Skeletal muscle satellite cell (primary cell): Measurements from ENCODE around the gene MYT1.

Experiments
- H3K27me3 ChIP-seq: 2 replicates; pipeline ENCODE4 v1.7.0; 2013; ENCODE audit warnings: low read length; ENCODE audit not compliant: control insufficient read depth, insufficient read depth
- H3K36me3 ChIP-seq: 2 replicates; pipeline ENCODE4 v1.7.0; 2013; ENCODE audit warnings: mild to moderate bottlenecking, control low read depth, low read length; ENCODE audit not compliant: insufficient read depth
- H3K4me1 ChIP-seq: 2 replicates; pipeline ENCODE4 v1.7.0; 2013; ENCODE audit warnings: low read length; ENCODE audit not compliant: control insufficient read depth, insufficient read depth
- H3K4me2 ChIP-seq: 2 replicates; pipeline ENCODE4 v1.7.0; 2013; ENCODE audit warnings: mild to moderate bottlenecking, low read length
- H3K4me3 ChIP-seq: 2 replicates; pipeline ENCODE4 v1.7.0; 2013; ENCODE audit warnings: low read length
- H3K9ac ChIP-seq: 2 replicates; pipeline ENCODE4 v1.7.0; 2013; ENCODE audit warnings: mild to moderate bottlenecking, low read depth, low read length, moderate library complexity
- H3K9me3 ChIP-seq: replicated peaks from 2 replicates; pipeline ENCODE4 v1.7.0; 2013; ENCODE audit warnings: mild to moderate bottlenecking, control low read depth, low read length

MYT1 gene

GRCh38 chr20:64242797-64243475 is 78.7 kb downstream of the MYT1 start:
- Histone ChIP-seq H3K9ac (no peak overlapping the region), H3K9me3 (no peaks in the 10 kb centered on the region), H3K27me3 (peaks cover 72% of the 10 kb centered on the region), H3K36me3 (no peaks in the 10 kb centered on the region), H3K4me3 (no peak overlapping the region), H3K4me1 (no peaks in the 10 kb centered on the region), H3K4me2 (no peak overlapping the region)

GRCh38 chr20:64244281-64244805 is 80.1 kb downstream of the MYT1 start:
- Histone ChIP-seq H3K36me3 (no peaks in the 10 kb centered on the region), H3K27me3 (peaks cover 69% of the 10 kb centered on the region), H3K4me2 (no peak overlapping the region), H3K9ac (no peak overlapping the region), H3K9me3 (no peaks in the 10 kb centered on the region), H3K4me3 (no peak overlapping the region), H3K4me1 (no peaks in the 10 kb centered on the region)

GRCh38 chr20:64244870-64245603 is 80.8 kb downstream of the MYT1 start:
- Histone ChIP-seq H3K4me2 (no peak overlapping the region), H3K9me3 (no peaks in the 10 kb centered on the region), H3K4me3 (no peak overlapping the region), H3K9ac (no peak overlapping the region), H3K4me1 (no peaks in the 10 kb centered on the region), H3K36me3 (no peaks in the 10 kb centered on the region), H3K27me3 (peaks cover 73% of the 10 kb centered on the region)

GRCh38 chr20:64245746-64246595 is 81.7 kb downstream of the MYT1 start:
- Histone ChIP-seq H3K4me3 (no peak overlapping the region), H3K4me2 (no peak overlapping the region), H3K36me3 (no peaks in the 10 kb centered on the region), H3K27me3 (peaks cover 82% of the 10 kb centered on the region), H3K9me3 (no peaks in the 10 kb centered on the region), H3K4me1 (no peaks in the 10 kb centered on the region), H3K9ac (no peak overlapping the region)

GRCh38 chr20:64246616-64247306 is 82.5 kb downstream of the MYT1 start:
- Histone ChIP-seq H3K4me1 (no peaks in the 10 kb centered on the region), H3K4me2 (no peak overlapping the region), H3K9me3 (no peaks in the 10 kb centered on the region), H3K36me3 (no peaks in the 10 kb centered on the region), H3K27me3 (peaks cover 89% of the 10 kb centered on the region), H3K9ac (no peak overlapping the region), H3K4me3 (no peak overlapping the region)

- H3K4me1 ChIP-seq, result no peaks in the 10 kb centered on the region
- peaks cover 87% of the 10 kb centered on the region for H3K27me3 ChIP-seq
Observed at GRCh38 chr20:64247307-64247618, 83.0 kb downstream of the MYT1 start.

GRCh38 chr20:64247970-64248841 is 84.0 kb downstream of the MYT1 start:
- Histone ChIP-seq H3K9ac (no peak overlapping the region), H3K27me3 (peaks cover 86% of the 10 kb centered on the region), H3K4me1 (no peaks in the 10 kb centered on the region), H3K9me3 (no peaks in the 10 kb centered on the region), H3K4me3 (no peak overlapping the region), H3K4me2 (no peak overlapping the region), H3K36me3 (no peaks in the 10 kb centered on the region)

More at GRCh38 chr20:64247307-64247618, 83.0 kb downstream of the MYT1 start:
- no peaks in the 10 kb centered on the region for H3K9me3 ChIP-seq
- H3K9ac ChIP-seq, result no peak overlapping the region
- no peaks in the 10 kb centered on the region for H3K36me3 ChIP-seq
- H3K4me2 ChIP-seq, result no peak overlapping the region
- H3K4me3 ChIP-seq, result no peak overlapping the region

GRCh38 chr20:64250027-64250426 is 85.8 kb downstream of the MYT1 start:
- Histone ChIP-seq H3K4me3 (no peak overlapping the region), H3K9me3 (no peaks in the 10 kb centered on the region), H3K27me3 (peaks cover 70% of the 10 kb centered on the region), H3K4me1 (peaks cover 2% of the 10 kb centered on the region), H3K36me3 (no peaks in the 10 kb centered on the region), H3K9ac (no peak overlapping the region), H3K4me2 (no peak overlapping the region)

GRCh38 chr20:64253000-64253383 is 88.7 kb downstream of the MYT1 start:
- no peaks in the 10 kb centered on the region for H3K9me3 ChIP-seq
- H3K9ac ChIP-seq, result no peak overlapping the region
- H3K4me3 ChIP-seq, result no peak overlapping the region
- H3K4me1 ChIP-seq, result peaks cover 16% of the 10 kb centered on the region
- peaks cover 42% of the 10 kb centered on the region for H3K27me3 ChIP-seq
- H3K36me3 ChIP-seq, result no peaks in the 10 kb centered on the region
- H3K4me2 ChIP-seq, result no peak overlapping the region

- Histone ChIP-seq H3K4me1 (peaks cover 16% of the 10 kb centered on the region), H3K9ac (no peak overlapping the region), H3K4me2 (no peak overlapping the region), H3K4me3 (no peak overlapping the region), H3K36me3 (no peaks in the 10 kb centered on the region), H3K27me3 (peaks cover 40% of the 10 kb centered on the region), H3K9me3 (no peaks in the 10 kb centered on the region)
Observed at GRCh38 chr20:64253443-64253842, 89.2 kb downstream of the MYT1 start.
